ENCODE measurements around the gene LSAMP.

Gene LSAMP

DNA sequence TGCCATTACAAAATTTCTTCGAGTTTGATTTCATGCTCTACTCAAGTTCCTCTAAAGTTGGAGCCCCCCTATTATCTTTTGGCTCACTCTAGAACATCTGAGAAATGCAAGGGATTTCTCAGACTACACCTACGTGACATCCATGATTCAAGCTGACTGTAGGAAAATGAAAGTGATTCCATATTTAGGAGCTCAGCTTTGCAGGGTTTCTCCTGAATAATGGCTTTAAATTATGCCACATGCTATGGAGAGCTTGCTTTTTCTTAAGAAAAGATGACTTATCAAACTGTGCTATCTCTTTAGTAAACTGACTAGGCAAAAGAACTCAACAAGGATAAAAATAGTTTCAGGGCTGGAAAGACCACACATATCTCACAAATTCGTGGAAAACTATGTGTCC lies 292.1 kb downstream of the LSAMP start:
- Histone ChIP-seq H3F3A (ENCODE audit: insufficient read depth) (no peaks in the 10 kb centered on the region), H3K79me2 (ENCODE audit: insufficient read depth, low read length) (no peaks in the 10 kb centered on the region), H3K4me2 (ENCODE audit: low read depth, low read length, poor library complexity, severe bottlenecking) (no peak overlapping the region), H2AFZ (ENCODE audit: low read depth, low read length, severe bottlenecking) (no peak overlapping the region), H3K9me3 (ENCODE audit: insufficient read depth, low read length) (no peaks in the 10 kb centered on the region), H3K27me3 (ENCODE audit: low read length) (no peaks in the 10 kb centered on the region), H3K4me3 (ENCODE audit: insufficient read depth, low read length, poor library complexity, severe bottlenecking) (no peak overlapping the region), H3K27ac (ENCODE audit: low read depth, low read length) (no peak overlapping the region), H3K9ac (ENCODE audit: low read length) (no peak overlapping the region), H3K9me2 (replicated peaks; ENCODE audit: insufficient read depth, low read length) (no peaks in the 10 kb centered on the region), H4K20me1 (ENCODE audit: low read depth, low read length) (no peaks in the 10 kb centered on the region), H3K36me3 (ENCODE audit: low read length) (no peaks in the 10 kb centered on the region)
- TF ChIP-seq EZH2phosphoT487 (conservative IDR thresholded peaks at IDR 0.05; ENCODE audit: low read length): no peak
- TF ChIP-seq, protein P1, sequence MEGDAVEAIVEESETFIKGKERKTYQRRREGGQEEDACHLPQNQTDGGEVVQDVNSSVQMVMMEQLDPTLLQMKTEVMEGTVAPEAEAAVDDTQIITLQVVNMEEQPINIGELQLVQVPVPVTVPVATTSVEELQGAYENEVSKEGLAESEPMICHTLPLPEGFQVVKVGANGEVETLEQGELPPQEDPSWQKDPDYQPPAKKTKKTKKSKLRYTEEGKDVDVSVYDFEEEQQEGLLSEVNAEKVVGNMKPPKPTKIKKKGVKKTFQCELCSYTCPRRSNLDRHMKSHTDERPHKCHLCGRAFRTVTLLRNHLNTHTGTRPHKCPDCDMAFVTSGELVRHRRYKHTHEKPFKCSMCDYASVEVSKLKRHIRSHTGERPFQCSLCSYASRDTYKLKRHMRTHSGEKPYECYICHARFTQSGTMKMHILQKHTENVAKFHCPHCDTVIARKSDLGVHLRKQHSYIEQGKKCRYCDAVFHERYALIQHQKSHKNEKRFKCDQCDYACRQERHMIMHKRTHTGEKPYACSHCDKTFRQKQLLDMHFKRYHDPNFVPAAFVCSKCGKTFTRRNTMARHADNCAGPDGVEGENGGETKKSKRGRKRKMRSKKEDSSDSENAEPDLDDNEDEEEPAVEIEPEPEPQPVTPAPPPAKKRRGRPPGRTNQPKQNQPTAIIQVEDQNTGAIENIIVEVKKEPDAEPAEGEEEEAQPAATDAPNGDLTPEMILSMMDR (IDR thresholded peaks at IDR 0.05; ENCODE audit: insufficient read depth, low read length, poor library complexity, severe bottlenecking): no peak

DNA sequence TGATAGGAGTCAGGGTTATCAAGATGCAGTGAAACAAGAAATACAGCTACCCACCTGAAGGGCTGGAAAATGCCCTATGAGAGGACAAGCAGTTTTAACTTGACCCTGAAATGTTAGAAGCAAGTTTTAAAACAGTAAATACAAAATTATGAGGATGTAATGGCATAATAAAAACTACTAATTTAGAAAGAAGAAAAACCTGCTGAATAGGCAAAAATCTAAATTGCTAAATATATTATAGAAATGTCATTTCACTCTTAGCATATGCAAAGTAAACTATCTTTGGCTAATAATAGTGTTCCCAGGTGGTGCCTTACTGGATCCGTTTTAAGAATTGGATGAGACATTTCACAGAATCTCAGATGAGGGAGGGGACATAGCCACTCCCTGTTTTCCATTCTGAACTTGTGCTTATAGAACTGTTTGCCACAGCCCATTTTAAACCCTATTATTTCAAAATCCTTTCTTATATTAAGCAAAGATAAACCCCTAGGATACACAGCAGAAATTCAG lies 294.6 kb downstream of the LSAMP start:
- no peaks in the 10 kb centered on the region for H3K79me2 ChIP-seq (ENCODE audit: insufficient read depth, low read length)
- no peaks in the 10 kb centered on the region for H3K27me3 ChIP-seq (ENCODE audit: low read length)
- H3K9ac ChIP-seq (ENCODE audit: low read length): no peak overlapping the region
- H3K9me2 ChIP-seq (replicated peaks; ENCODE audit: insufficient read depth, low read length): no peaks in the 10 kb centered on the region
- no peaks in the 10 kb centered on the region for H3K36me3 ChIP-seq (ENCODE audit: low read length)
- H3K9me3 ChIP-seq (ENCODE audit: insufficient read depth, low read length): peaks cover 6% of the 10 kb centered on the region; the same call in 1 of the 2 replicates
- H3F3A ChIP-seq (ENCODE audit: insufficient read depth): no peaks in the 10 kb centered on the region
- H3K27ac ChIP-seq (ENCODE audit: low read depth, low read length): no peak overlapping the region
- H2AFZ ChIP-seq (ENCODE audit: low read depth, low read length, severe bottlenecking): no peak overlapping the region
- no peak overlapping the region for H3K4me3 ChIP-seq (ENCODE audit: insufficient read depth, low read length, poor library complexity, severe bottlenecking)
- no peak overlapping the region for H3K4me2 ChIP-seq (ENCODE audit: low read depth, low read length, poor library complexity, severe bottlenecking)
- TF ChIP-seq, protein P1 (IDR thresholded peaks at IDR 0.05; ENCODE audit: insufficient read depth, low read length, poor library complexity, severe bottlenecking): no peak
- TF ChIP-seq EZH2phosphoT487 (conservative IDR thresholded peaks at IDR 0.05; ENCODE audit: low read length): no peak
- H4K20me1 ChIP-seq (ENCODE audit: low read depth, low read length): no peaks in the 10 kb centered on the region

DNA sequence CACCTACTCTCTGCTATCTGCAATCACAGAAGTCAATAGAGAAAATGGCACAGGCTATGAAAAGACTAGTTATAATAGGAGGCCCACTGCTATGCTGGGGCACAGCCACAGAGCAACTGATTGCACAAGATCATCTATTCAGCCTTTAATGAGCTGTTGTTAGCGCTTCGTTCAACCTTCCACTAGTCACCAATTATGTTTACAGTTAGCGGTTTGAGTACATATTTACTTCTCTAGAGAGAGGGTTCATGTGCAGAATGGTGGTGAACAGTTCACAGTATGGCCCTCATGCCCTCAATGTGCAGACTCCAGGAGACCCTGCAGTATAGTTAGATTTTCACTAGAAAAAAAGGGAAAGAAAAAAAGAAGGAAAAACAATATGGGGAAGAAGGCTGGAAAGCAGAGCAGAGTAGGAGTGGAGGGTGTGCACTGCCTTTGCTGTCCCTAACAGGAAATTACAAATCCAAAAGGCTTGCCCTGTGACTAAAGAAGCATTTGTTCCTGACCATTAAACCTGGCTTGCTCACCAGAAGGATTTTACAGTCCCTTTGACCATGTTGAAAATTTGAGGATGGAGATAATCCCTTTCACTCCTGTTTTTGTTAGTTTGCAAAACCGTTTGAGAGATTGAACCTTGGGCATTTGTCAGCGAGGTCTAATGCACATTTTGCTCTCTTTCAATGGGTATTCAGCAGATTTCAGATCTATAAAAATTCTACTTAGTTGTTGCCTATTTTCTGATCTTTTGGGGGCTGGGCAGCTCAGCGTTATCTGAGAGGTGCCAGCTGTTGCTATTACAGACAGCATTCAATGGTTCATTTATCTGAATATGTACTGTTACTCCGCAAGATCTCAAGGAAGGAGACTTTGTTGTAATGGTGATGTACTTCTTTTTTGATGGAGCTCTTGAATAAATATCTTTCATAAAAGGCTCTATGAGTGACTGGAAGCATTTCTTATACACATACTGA lies 296.1 kb downstream of the LSAMP start:
- H3K27ac ChIP-seq (ENCODE audit: low read depth, low read length): no peak overlapping the region
- H3K4me3 ChIP-seq (ENCODE audit: insufficient read depth, low read length, poor library complexity, severe bottlenecking): no peak overlapping the region
- no peak overlapping the region for H3K4me2 ChIP-seq (ENCODE audit: low read depth, low read length, poor library complexity, severe bottlenecking)
- peaks cover 6% of the 10 kb centered on the region; the same call in 1 of the 2 replicates for H3K9me3 ChIP-seq (ENCODE audit: insufficient read depth, low read length)
- no peaks in the 10 kb centered on the region for H3K27me3 ChIP-seq (ENCODE audit: low read length)
- no peaks in the 10 kb centered on the region for H3F3A ChIP-seq (ENCODE audit: insufficient read depth)
- TF ChIP-seq EZH2phosphoT487 (conservative IDR thresholded peaks at IDR 0.05; ENCODE audit: low read length): no peak
- TF ChIP-seq, protein P1 (IDR thresholded peaks at IDR 0.05; ENCODE audit: insufficient read depth, low read length, poor library complexity, severe bottlenecking): no peak
- H2AFZ ChIP-seq (ENCODE audit: low read depth, low read length, severe bottlenecking): no peak overlapping the region
- H3K9me2 ChIP-seq (replicated peaks; ENCODE audit: insufficient read depth, low read length): no peaks in the 10 kb centered on the region
- no peaks in the 10 kb centered on the region for H3K79me2 ChIP-seq (ENCODE audit: insufficient read depth, low read length)
- H3K9ac ChIP-seq (ENCODE audit: low read length): no peak overlapping the region
- no peaks in the 10 kb centered on the region for H3K36me3 ChIP-seq (ENCODE audit: low read length)
- no peaks in the 10 kb centered on the region for H4K20me1 ChIP-seq (ENCODE audit: low read depth, low read length)
